Measurements from ENCODE around the gene AKAP13.
A peak's percentile ranks its signal among the peaks of the same experiment; 100 is the strongest.
"Not testable (repeated sequence)": the region's sequence is repeated elsewhere in the genome, so short reads cannot be mapped to it uniquely, and the experiment has no call there.

The AKAP13 gene

DNA sequence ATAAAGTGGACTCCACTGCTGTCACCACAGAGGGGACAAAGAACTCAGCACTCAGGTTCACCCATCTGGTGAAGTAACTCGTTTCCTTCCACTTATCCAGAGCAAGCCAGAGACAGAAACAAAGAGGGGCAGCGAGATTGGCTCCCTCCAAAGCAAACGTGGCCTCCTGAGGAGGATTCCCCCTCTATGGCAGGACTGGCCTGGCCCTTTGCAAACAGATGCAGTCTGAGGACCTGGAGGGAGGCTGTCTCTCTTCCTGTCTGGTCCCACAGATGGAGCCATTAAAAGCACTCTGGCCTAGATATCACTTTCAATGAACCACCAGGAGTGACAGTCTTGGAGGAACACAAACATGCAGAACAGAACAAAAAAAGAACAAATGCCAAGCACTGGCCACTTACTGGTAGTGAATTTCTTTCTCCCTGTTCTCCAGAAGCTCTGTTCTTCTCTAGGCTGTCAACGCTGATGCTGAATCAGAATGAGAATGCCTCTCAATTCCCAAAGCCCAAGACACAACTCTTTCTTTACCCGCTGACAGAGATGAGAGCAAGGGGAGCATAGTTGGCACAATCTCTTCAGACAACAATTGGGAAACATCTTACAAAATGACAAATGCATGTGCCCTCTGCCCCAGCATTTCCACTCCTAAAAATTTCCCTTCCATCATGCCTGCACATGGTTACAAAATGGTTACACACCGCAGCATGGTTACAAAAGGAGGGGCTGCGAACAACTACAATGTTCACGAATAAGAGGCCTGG lies 400.0 kb downstream of the AKAP13 start:
- DNase-seq, result no peak

DNA sequence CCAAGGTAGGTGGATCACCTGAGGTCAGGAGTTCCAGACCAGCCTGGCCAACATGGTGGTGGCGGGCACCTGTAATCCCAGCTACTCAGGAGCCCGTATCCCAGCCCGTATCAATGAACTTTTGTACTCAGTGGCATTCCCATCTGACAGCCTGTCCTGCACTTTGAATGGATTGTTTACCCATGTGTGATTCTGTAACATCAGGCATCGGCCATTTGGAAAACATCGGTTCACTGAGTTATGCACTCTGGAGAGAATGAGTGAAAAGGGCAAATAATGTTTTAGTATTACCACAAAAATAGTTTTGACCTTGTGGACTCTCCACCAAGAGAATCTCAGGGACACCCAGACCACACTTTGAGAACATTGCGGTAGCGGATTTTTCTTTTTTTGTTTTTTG lies 400.7 kb downstream of the AKAP13 start:
- no peak for DNase-seq

DNA sequence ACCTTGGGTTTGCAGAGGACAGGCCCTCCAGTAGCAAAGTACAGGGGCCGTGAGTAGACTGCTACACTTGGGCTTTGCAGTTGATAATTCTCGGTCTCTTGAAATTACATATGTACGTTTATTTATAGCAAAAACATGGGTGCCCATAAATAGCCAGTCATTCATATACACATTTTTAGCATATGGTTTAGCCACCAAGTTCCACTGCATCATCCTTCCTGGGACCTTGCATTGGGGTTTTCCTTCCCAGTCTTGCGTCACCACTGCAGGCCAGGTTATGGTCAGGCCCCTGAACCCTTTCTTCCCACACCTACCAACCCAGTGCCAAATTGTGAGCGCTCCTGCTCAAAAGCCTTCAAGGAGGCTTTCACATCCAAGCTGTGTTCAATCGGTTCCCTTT lies 401.7 kb downstream of the AKAP13 start:
- no peak for DNase-seq

DNA sequence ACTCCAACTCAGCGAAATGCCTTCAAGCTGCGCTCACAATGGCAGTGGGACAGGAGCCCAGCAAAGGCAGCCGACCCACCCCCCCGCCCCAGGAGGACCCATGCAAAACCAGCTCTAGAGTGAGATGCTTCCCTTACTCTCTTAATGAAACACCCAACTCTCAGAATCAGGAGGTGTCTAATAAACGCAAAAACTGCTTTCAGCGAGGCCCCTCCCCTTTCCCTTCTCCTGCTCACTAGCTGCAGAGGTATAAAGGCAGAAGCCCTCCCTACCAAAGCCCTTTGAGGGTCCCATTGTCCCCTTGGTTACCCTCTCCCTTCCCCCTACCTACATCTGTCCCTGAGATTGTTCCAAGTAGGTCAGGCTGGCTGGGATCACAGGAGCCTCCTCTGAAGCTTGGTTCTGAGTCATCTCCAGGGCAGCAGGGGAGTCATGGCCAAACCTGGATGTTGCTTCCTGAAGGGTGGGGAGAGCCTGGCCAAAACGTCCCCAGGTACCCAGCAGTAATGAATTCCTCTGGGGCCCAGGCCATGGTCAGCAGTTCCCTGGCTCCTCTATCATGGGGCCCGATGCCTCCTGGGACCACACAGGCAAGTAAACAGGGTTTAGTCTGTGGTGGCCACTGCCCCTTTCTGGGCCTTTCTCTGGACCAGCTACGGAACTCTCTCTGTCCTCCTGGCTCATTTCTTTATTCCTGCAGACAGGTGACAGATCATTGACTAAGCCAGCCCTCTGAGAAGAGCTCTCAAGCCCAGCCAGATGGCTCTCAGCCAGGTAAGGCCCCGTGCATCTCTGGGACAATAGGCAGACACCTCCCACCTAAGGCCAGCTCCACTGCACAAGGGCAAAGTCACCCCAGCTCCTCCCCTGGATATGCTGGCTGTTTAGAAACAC lies 405.7 kb downstream of the AKAP13 start:
- DNase-seq, result no peak

DNA sequence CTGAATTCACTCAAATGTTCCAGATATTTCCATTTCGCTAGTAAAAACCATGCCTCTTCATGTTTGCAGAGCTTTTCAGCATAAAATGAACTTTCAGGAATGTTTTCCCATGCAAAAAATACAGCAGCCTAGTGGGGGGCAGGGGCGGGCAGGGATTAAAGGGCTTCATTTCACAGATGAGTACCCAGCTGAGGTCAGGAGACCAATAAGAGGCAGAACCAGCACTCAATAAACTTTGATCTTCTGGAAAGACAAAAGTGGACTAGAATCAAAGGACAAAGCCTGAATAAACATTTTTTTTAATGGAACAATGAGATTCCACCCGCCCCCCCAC lies 406.3 kb downstream of the AKAP13 start:
- no peak for DNase-seq

DNA sequence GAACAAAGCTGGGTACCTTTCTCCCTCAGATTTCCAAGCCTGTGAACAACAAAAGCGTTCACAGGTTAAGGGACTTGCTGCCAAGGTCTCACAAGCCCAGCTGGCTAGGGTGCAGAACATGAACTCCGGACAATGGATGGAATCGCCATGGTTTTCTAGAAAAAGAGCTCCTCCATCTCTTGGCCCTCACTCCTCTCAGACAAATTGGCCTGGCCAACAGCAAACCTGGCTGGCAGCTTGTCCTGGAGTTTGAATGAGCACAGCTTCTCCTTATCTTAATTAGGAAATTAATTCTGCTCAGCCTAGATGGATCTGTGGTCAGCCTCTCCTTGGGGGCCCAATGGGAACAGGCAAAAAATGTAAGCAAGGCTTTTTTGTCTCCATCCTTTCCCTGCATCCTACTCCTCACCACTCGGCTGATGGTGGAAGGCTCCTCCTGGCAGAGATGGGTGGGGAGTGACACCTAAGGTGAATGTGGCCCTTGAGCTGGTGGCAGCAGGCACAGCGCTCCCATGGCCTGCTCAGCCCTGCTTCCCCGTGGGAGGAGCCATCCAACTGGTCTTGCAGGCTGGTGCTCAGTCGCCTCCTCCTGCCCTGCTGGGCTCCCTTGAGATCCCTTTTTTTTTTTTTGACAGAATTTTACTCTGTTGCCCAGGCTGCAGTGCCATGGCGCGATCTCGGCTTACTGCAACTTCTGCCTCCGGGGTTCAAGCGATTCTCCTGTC lies 408.5 kb downstream of the AKAP13 start:
- DNase-seq, result no peak

DNA sequence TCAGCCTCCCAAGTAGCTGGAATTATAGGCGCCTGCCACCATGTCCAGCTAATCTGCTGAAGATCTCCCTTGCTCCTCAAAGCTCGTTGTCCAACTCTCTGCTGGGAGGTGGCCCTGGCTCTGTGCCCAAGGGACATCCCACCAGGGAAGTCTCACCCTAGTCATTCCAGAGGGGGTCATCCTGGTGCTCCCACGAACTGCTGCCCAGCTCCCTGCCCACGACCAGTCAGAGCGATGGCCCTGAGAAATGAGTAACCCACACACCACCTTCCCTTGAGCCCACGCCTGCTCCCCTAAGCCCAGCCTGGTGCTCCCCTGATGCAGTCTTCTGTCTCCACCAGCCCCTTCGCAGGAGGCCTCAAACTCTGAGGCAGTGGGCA lies 409.1 kb downstream of the AKAP13 start:
- DNase-seq, result no peak

DNA sequence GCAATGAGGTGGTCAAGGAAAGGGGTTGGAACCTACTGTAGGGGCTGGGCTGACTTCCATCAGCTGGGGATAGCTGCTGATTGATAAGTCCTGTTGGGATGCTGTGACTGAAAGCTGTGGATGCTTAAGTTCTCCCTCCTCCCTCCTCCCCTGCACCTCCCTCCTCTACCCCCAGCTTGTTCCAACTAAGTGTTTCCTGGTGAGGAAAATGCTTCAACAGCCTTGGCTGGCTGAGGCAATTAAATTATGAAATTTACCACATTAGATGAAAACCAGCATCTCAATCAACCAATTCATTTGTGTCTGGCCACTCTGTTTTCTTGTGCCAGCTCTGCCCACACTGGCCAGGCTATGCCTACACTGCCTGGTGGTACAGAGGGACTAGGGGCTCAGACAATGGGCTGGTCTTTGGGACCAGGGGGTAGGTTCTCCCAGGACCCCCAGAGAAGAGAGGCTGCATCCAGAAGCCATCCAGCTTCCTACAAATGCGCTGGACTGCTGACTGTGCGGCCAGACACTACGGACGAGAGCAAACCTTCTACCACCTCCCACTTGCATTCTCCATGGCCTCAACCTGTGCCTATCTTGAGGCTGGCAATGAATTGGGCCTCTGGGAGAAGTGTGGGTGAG lies 411.8 kb downstream of the AKAP13 start:
- no peak for DNase-seq

DNA sequence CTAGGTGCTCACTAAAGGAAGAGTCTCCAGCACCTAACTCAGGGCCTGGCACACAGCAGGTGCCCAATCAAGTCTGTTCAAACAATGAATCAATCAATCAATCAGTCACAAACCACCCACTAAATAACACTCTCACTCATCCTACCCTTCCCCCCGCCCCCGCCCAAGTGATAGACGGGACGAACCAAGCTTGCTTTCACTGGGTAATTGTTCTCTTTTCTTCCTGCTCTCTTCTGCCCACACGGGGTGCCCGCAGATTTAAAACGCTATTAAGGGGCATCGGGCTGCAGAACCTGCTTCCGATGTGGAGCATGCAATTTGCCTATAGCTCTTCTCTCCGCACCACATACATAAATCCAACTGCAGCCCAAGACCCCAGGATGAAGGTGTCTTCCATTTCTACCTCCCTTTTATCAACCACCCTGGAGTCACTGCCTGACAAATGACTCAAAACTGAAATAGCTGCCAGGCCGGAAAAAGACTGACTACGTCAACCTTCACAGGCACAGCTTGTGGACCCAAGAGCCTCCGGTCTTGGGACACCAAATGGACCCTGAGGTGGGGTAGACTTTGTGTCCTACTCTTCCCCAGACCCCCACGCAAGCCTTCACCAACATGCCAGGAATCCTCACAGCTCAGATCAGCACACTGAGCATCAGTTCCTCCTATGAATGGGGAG lies 412.6 kb downstream of the AKAP13 start:
- no peak for DNase-seq

DNA sequence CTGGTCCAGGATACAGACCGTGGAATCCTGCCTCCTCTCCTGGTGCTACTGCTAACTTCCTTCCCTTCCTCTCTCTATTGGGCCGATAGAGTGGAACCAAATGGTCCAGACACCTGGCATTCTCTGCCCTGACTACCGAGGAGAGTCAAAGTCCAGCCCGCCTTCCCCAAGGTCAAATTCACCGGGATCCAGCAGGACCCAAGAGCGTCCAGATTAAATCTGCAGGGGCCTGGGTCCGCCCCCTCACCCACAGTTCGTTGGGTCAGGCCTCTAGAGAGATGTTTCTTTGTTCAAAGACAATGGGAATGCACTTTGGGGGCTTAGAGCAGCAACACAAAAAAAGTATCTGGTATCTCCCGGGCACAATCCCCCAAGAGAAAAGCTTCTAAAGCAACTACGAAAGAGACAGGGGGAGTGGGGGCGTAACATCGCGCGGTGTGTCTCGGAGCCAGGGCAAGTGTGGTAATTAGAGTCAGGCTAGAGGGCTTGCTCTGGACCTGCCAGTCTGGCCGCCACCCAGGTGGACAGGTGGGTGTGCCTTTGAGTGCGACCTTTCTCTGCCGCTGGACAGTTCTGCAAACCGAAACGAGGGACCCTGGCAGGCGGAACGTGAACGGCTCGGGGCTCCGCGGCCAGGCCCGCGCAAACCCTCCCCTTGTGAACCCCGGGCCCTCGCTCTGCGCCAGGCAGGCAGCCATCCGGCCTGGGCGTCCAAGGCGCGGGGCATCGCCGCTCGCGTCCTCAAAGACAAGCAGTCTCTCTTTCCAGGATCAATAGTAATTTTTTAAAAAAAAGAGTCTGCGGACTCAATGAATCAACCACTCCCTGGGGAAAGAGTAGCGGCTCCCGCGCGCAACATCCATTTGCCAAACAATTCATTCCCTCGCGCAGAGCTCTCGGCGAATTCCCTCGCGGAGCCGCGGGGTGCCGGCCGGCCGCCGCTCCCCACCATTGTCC lies 413.5 kb downstream of the AKAP13 start:
- no peak for DNase-seq

DNA sequence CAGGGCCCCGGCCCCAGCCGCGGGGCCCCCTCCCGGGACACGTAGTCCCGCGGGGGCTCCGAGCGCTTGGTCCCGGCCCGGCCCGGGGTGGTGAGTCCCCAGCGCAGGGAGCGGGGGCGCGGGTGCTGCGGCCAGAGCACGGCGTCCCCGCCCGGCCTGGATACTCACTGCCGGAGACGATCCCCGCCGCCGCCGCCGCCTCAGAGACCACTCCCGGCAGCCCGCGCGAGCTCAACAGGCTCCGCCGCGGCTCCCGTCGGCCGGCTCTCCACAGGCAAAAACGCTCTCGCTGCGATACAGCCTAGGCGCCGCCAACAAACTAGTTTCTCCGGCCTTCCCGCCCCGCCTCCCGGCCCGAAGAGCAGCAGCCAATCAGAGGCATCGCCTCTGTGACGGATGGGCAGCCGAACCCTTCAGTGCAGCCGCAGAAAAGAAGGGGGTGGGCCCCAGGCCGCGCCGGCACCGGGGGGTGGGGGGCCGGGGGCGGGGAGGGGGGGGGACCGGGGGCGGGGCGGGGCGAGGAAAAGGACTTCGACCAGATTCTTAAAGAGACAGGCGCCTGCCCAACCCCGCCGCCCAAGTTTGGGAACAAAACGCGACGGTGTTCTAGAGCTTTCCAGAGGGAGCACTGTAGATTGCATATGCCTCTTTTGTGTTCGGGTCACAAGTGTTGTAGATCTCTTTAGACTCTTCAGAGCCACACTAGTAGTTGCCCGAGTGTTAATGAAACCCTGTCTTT lies 414.4 kb downstream of the AKAP13 start, which contains the start of gene KLHL25:
Gene KLHL25 (minus strand): TSS at position 328 of the 739 bp plus-strand sequence. CDS start 25,115 bp downstream, outside the sequence.
- peak; percentile 89 for DNase-seq

DNA sequence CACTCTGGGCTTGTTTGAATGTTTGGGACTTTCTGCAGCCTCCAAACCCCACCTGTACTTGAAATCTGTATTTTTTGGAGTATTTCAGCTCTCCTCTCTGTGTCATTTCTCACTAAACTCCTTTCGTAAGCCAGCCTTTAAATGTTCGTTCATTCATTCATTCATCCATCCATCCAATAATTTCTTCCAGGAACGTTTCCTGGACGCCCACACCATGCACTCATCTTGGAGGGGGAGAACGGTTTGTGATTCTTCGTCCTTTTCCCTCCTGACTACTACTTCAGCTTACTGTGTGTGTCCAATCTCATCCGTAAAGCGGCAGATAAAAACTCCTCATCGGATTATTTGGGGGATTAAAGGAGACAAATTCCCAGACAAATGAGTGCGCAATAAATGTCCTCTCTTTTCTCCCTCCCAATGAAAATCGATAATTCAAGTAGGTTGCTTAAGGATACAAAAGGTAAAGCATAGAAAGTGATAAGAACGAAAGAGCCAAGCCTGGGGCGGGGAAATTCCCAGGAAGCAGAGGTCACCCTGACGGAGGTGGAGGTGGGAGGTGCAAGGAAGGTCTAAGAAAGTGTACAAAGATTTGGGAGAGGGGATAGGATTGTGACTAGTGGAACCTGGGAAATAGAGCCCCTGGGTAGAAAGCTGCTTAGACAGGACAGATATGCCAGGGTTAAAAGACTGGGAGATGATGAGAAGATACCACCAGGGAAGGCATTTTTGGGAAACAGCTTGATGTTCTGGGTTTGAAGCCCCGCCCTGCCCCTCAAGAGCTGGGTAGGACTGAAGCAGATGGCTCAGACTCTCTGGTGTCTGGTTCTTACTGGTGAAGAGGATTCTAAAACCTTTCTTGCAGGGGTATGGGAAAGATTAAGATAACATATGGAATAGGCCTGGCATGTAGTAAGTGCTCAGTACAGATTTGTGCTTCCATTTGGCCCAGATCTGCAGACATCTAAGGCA lies 415.2 kb downstream of the AKAP13 start:
- no peak for DNase-seq

DNA sequence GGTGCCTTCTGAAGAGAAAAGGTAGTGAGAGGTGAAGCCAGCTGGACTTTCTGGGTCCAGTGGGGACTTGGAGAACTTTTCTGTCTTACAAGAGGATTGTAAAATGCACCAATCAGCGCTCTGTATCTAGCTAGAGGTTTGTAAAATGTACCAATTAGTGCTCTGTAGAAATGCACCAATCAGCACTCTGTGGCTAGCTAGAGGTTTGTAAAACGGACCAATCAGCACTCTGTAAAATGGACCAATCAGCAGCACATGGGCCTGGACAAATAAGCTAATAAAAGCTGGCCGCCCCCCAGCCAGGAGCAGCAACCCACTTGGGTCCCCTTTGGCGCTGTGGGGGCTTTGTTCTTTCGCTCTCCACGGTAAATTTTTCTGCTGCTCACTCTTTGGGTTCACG lies 416.0 kb downstream of the AKAP13 start:
- DNase-seq, result not testable (repeated sequence)

Measured in 8988T (cell line).